Keratinocyte (primary cell): ENCODE results near the gene TANK.

ENCODE experiments used
- EZH2 ChIP-seq: IDR thresholded peaks from one replicate; pipeline ENCODE4 v1.6.1; 2012; ENCODE audit warnings: inconsistent platforms, mild to moderate bottlenecking, low read length, moderate library complexity
- TF ChIP-seq, protein P1 (sequence below), 3 experiments: IDR thresholded peaks in 1 of 3; conservative IDR thresholded peaks in 1 of 3; optimal IDR thresholded peaks in 1 of 3; 2 replicates in 2 of 3; 3 replicates in 1 of 3; pipeline versions ENCODE3 to v1.5.1; 2011; ENCODE audit warnings: low read length in 3 of 3, mild to moderate bottlenecking in 3 of 3, moderate library complexity in 2 of 3, control low read depth in 1 of 3, inconsistent platforms in 1 of 3; ENCODE audit not compliant: insufficient read depth in 2 of 3; ENCODE audit errors: extremely low read depth in 1 of 3

DNA sequence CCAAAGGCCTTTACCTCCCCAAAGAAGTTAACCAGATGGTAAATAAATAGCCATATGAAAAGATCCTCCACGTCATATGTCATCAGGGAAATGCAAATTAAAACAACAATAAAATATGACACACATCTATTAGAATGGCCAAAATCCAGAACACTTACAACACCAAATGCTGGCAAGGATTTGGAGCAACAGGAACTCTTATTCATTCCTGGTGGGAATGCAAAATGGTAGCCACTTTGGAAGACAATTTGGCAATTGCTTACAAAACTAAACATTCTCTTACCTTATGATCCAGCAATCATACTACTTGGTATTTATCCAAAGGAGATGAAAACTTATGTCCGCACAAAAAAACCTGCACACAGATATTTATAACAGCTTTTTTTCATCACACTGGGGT, 1.3 kb upstream of the TANK start:
- TF ChIP-seq, protein P1, sequence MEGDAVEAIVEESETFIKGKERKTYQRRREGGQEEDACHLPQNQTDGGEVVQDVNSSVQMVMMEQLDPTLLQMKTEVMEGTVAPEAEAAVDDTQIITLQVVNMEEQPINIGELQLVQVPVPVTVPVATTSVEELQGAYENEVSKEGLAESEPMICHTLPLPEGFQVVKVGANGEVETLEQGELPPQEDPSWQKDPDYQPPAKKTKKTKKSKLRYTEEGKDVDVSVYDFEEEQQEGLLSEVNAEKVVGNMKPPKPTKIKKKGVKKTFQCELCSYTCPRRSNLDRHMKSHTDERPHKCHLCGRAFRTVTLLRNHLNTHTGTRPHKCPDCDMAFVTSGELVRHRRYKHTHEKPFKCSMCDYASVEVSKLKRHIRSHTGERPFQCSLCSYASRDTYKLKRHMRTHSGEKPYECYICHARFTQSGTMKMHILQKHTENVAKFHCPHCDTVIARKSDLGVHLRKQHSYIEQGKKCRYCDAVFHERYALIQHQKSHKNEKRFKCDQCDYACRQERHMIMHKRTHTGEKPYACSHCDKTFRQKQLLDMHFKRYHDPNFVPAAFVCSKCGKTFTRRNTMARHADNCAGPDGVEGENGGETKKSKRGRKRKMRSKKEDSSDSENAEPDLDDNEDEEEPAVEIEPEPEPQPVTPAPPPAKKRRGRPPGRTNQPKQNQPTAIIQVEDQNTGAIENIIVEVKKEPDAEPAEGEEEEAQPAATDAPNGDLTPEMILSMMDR (optimal IDR thresholded peaks at IDR 0.05 in 1 of 3, IDR thresholded peaks at IDR 0.05 in 1 of 3, conservative IDR thresholded peaks at IDR 0.05 in 1 of 3; ENCODE audit: extremely low read depth in 1 of 3, insufficient read depth in 2 of 3, low read length in 3 of 3), result no peak
- TF ChIP-seq EZH2, result no peak
